Measurements from ENCODE around the gene LARP1.

DNA sequence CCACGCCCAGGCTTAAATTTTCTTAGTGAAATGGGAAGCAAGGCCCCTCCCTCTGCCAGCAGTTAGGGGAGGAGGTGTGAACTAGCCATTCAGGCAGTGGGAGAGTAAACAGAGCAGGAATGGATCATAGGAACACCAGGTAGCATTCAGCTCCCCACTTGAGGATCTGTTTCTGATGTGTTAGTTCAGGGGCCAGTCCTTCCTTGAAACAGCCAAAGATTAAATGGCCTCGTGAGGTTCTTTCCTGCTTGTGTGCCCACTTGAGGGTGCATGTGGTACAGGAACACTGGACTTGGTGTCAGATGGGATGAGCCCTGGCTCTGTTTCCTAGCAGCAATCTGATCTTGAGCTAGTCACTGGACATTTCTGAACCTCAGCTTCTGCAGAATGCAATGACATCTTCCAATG is 74.0 kb downstream of the LARP1 start:
- TF ChIP-seq, protein P1, sequence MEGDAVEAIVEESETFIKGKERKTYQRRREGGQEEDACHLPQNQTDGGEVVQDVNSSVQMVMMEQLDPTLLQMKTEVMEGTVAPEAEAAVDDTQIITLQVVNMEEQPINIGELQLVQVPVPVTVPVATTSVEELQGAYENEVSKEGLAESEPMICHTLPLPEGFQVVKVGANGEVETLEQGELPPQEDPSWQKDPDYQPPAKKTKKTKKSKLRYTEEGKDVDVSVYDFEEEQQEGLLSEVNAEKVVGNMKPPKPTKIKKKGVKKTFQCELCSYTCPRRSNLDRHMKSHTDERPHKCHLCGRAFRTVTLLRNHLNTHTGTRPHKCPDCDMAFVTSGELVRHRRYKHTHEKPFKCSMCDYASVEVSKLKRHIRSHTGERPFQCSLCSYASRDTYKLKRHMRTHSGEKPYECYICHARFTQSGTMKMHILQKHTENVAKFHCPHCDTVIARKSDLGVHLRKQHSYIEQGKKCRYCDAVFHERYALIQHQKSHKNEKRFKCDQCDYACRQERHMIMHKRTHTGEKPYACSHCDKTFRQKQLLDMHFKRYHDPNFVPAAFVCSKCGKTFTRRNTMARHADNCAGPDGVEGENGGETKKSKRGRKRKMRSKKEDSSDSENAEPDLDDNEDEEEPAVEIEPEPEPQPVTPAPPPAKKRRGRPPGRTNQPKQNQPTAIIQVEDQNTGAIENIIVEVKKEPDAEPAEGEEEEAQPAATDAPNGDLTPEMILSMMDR (IDR thresholded peaks at IDR 0.05; ENCODE audit: insufficient read depth, low read depth, low read length) = no peak
- no peak for TF ChIP-seq EZH2 (IDR thresholded peaks at IDR 0.05; ENCODE audit: insufficient read depth, low read length)

Data from astrocyte (in vitro differentiated cells and primary cell).